Activated CD4-positive, alpha-beta T cell treated with anti-CD3 and anti-CD28 coated beads, Interleukin-2, amount 10 ng/mL, durations not matched to agents 7 days and 5 days (primary cell): Measurements from ENCODE around the gene PITPNC1. TPM values are rescaled to one million over a fixed set of nuclear protein-coding genes. Genes with fewer than 3 reads are reported as not detected.
"Not testable (repeated sequence)": the region's sequence is repeated elsewhere in the genome, so short reads cannot be mapped to it uniquely, and the experiment has no call there.

ENCODE experiments used
- CTCF ChIA-PET: fragments of 350-600 bp; sonication (Branson Sonifier 250); formaldehyde crosslinking; loops from one replicate; lab custom pipeline; 2021; ENCODE audit warnings: antibody characterized with exemption; lab: Charles Lee
- POLR2A ChIA-PET: fragments of 350-600 bp; sonication (Branson Sonifier 250); formaldehyde crosslinking; loops from one replicate; lab custom pipeline; 2021; ENCODE audit warnings: antibody characterized with exemption; lab: Charles Lee
- DNase-seq: peaks from one replicate; pipeline ENCODE4 v3.0.0-alpha.2; 2020
- H3K27ac Mint-ChIP-seq: one replicate; pipeline ENCODE4 v1.8.0; 2021; ENCODE audit warnings: mild to moderate bottlenecking, moderate library complexity, mixed read lengths
- H3K27me3 Mint-ChIP-seq: one replicate; pipeline ENCODE4 v1.8.0; 2021; ENCODE audit warnings: mixed read lengths
- H3K36me3 Mint-ChIP-seq: one replicate; pipeline ENCODE4 v1.8.0; 2021; ENCODE audit warnings: low read depth, mixed read lengths
- H3K4me1 Mint-ChIP-seq: one replicate; pipeline ENCODE4 v1.8.0; 2021; ENCODE audit warnings: mixed read lengths
- H3K4me3 Mint-ChIP-seq: one replicate; pipeline ENCODE4 v1.8.0; 2021; ENCODE audit warnings: mild to moderate bottlenecking, moderate library complexity, mixed read lengths
- H3K9me3 Mint-ChIP-seq: one replicate; pipeline ENCODE4 v1.8.0; 2021; ENCODE audit warnings: mixed read lengths
- total RNA-seq, 2 experiments: library from RNA; stranded (reverse); gene quantifications; one replicate each; pipeline ENCODE4 v1.2.3, GENCODE V29; 2021

Gene PITPNC1
- total RNA-seq, 2 experiments from 2014 or later, result 57.0 to 67.1 TPM

GRCh38 chr17:67490471-67490870, 113.4 kb downstream of the PITPNC1 start:
- no peak for DNase-seq
- H3K27ac Mint-ChIP-seq, result no peak overlapping the region
- ChIA-PET CTCF (interaction anchor here (0.6 to 1.3 kb wide), 3 partner anchors 15 to 123 kb away, joined by 3 to 5 read pairs (median 3); no protein-coding TSS in a partner anchor), POLR2A (interaction anchor here (0.7 kb wide), 1 partner anchor 545 kb away, joined by 3 read pairs; the partner anchor contains the start of gene KPNA2)
- peaks cover 5% of the 10 kb centered on the region for H3K9me3 Mint-ChIP-seq
- H3K4me3 Mint-ChIP-seq, result no peak overlapping the region
- peaks cover 37% of the 10 kb centered on the region for H3K4me1 Mint-ChIP-seq
- peaks cover 12% of the 10 kb centered on the region for H3K36me3 Mint-ChIP-seq
- no peaks in the 10 kb centered on the region for H3K27me3 Mint-ChIP-seq

GRCh38 chr17:67491009-67491680, 114.1 kb downstream of the PITPNC1 start:
- H3K4me3 Mint-ChIP-seq, result no peak overlapping the region
- H3K27ac Mint-ChIP-seq, result no peak overlapping the region
- CTCF ChIA-PET, result interaction anchor here (0.6 to 1.3 kb wide), 4 partner anchors 16 to 131 kb away, joined by 3 to 5 read pairs (median 4); no protein-coding TSS in a partner anchor
- H3K36me3 Mint-ChIP-seq, result peaks cover 12% of the 10 kb centered on the region
- H3K27me3 Mint-ChIP-seq, result no peaks in the 10 kb centered on the region
- DNase-seq, result no peak
- POLR2A ChIA-PET, result no interaction called here
- H3K4me1 Mint-ChIP-seq, result peaks cover 33% of the 10 kb centered on the region
- H3K9me3 Mint-ChIP-seq, result peaks cover 6% of the 10 kb centered on the region

- no peaks in the 10 kb centered on the region for H3K27me3 Mint-ChIP-seq
- DNase-seq, result no peak
- no peak overlapping the region for H3K27ac Mint-ChIP-seq
- no peak overlapping the region for H3K4me3 Mint-ChIP-seq
- CTCF ChIA-PET, result interaction anchor here (0.6 kb wide), 1 partner anchor 130 kb away, joined by 4 read pairs; no protein-coding TSS in a partner anchor
- POLR2A ChIA-PET, result no interaction called here
- peaks cover 12% of the 10 kb centered on the region for H3K36me3 Mint-ChIP-seq
- peaks cover 6% of the 10 kb centered on the region for H3K9me3 Mint-ChIP-seq
- H3K4me1 Mint-ChIP-seq, result peaks cover 28% of the 10 kb centered on the region
These were observed 114.6 kb downstream of the PITPNC1 start for GRCh38 chr17:67491681-67492024.

- no peak for DNase-seq
- no peaks in the 10 kb centered on the region for H3K27me3 Mint-ChIP-seq
- peaks cover 22% of the 10 kb centered on the region for H3K4me1 Mint-ChIP-seq
- H3K4me3 Mint-ChIP-seq, result no peak overlapping the region
- CTCF ChIA-PET, result interaction anchor here (0.6 kb wide), 1 partner anchor 301 kb away, joined by 3 read pairs; no protein-coding TSS in a partner anchor
- H3K9me3 Mint-ChIP-seq, result peaks cover 6% of the 10 kb centered on the region
- POLR2A ChIA-PET, result no interaction called here
- peaks cover 10% of the 10 kb centered on the region for H3K36me3 Mint-ChIP-seq
- no peak overlapping the region for H3K27ac Mint-ChIP-seq
These were observed 115.2 kb downstream of the PITPNC1 start for GRCh38 chr17:67492251-67492740.

GRCh38 chr17:67492824-67493517, 115.9 kb downstream of the PITPNC1 start:
- no peak overlapping the region for H3K27ac Mint-ChIP-seq
- CTCF ChIA-PET, result interaction anchor here (0.6 to 1.2 kb wide), 6 partner anchors 12 to 301 kb away, joined by 3 to 4 read pairs (median 3); no protein-coding TSS in a partner anchor

GRCh38 chr17:67493812-67494211, 116.7 kb downstream of the PITPNC1 start:
- H3K4me1 Mint-ChIP-seq, result peaks cover 16% of the 10 kb centered on the region
- H3K36me3 Mint-ChIP-seq, result peaks cover 6% of the 10 kb centered on the region
- H3K9me3 Mint-ChIP-seq, result peaks cover 6% of the 10 kb centered on the region
- no peaks in the 10 kb centered on the region for H3K27me3 Mint-ChIP-seq
- H3K27ac Mint-ChIP-seq, result no peak overlapping the region
- H3K4me3 Mint-ChIP-seq, result no peak overlapping the region
- POLR2A ChIA-PET, result no interaction called here
- DNase-seq, result no peak
- CTCF ChIA-PET, result interaction anchor here (0.9 to 1.2 kb wide), 3 partner anchors 13 to 119 kb away, joined by 3 read pairs; no protein-coding TSS in a partner anchor

More at GRCh38 chr17:67492824-67493517, 115.9 kb downstream of the PITPNC1 start:
- DNase-seq, result no peak
- H3K27me3 Mint-ChIP-seq, result no peaks in the 10 kb centered on the region
- peaks cover 8% of the 10 kb centered on the region for H3K36me3 Mint-ChIP-seq
- H3K4me1 Mint-ChIP-seq, result peaks cover 16% of the 10 kb centered on the region
- peaks cover 6% of the 10 kb centered on the region for H3K9me3 Mint-ChIP-seq
- POLR2A ChIA-PET, result no interaction called here
- no peak overlapping the region for H3K4me3 Mint-ChIP-seq

- H3K4me3 Mint-ChIP-seq, POLR2A ChIA-PET, H3K27ac Mint-ChIP-seq, H3K27me3 Mint-ChIP-seq, H3K9me3 Mint-ChIP-seq, H3K36me3 Mint-ChIP-seq, DNase-seq: not testable (repeated sequence)
- peaks cover 15% of the 10 kb centered on the region for H3K4me1 Mint-ChIP-seq
- CTCF ChIA-PET, result interaction anchor here (0.8 to 0.9 kb wide), 2 partner anchors 14 to 20 kb away, joined by 4 read pairs; no protein-coding TSS in a partner anchor
These were observed 118.5 kb downstream of the PITPNC1 start for GRCh38 chr17:67495534-67495933.

GRCh38 chr17:67496286-67496685, 119.2 kb downstream of the PITPNC1 start:
- Mint-ChIP-seq H3K9me3 (peaks cover 3% of the 10 kb centered on the region), H3K27ac (no peak overlapping the region), H3K4me1 (peaks cover 13% of the 10 kb centered on the region), H3K4me3 (no peak overlapping the region), H3K36me3 (peaks cover 3% of the 10 kb centered on the region), H3K27me3 (no peaks in the 10 kb centered on the region)
- DNase-seq, result no peak
- POLR2A ChIA-PET, result no interaction called here
- CTCF ChIA-PET, result interaction anchor here (0.9 to 1.5 kb wide), 2 partner anchors 15 to 21 kb away, joined by 4 to 6 read pairs; no protein-coding TSS in a partner anchor

- Mint-ChIP-seq H3K4me1 (peaks cover 21% of the 10 kb centered on the region), H3K9me3 (peaks cover 3% of the 10 kb centered on the region), H3K4me3 (no peak overlapping the region), H3K27ac (no peak overlapping the region), H3K36me3 (peaks cover 10% of the 10 kb centered on the region), H3K27me3 (no peaks in the 10 kb centered on the region)
- no peak for DNase-seq
- POLR2A ChIA-PET, result no interaction called here
- CTCF ChIA-PET, result no interaction called here
These were observed 122.6 kb downstream of the PITPNC1 start for GRCh38 chr17:67499685-67500084.

GRCh38 chr17:67500261-67500660, 123.2 kb downstream of the PITPNC1 start:
- Mint-ChIP-seq H3K27me3 (no peaks in the 10 kb centered on the region), H3K9me3 (peaks cover 3% of the 10 kb centered on the region), H3K4me3 (no peak overlapping the region), H3K36me3 (peaks cover 10% of the 10 kb centered on the region), H3K27ac (no peak overlapping the region), H3K4me1 (peaks cover 21% of the 10 kb centered on the region)
- DNase-seq, result no peak
- CTCF ChIA-PET, result interaction anchor here (0.6 kb wide), 1 partner anchor 128 kb away, joined by 3 read pairs; no protein-coding TSS in a partner anchor
- POLR2A ChIA-PET, result no interaction called here

- H3K4me1 Mint-ChIP-seq, result peaks cover 22% of the 10 kb centered on the region
- no peak for DNase-seq
- no peak overlapping the region for H3K4me3 Mint-ChIP-seq
These were observed 123.7 kb downstream of the PITPNC1 start for GRCh38 chr17:67500677-67501300.

GRCh38 chr17:67502151-67502550, 125.1 kb downstream of the PITPNC1 start:
- Mint-ChIP-seq H3K36me3 (peaks cover 15% of the 10 kb centered on the region), H3K9me3 (peaks cover 4% of the 10 kb centered on the region), H3K4me3 (no peak overlapping the region), H3K4me1 (peaks cover 23% of the 10 kb centered on the region), H3K27me3 (no peaks in the 10 kb centered on the region), H3K27ac (no peak overlapping the region)
- no peak for DNase-seq
- POLR2A ChIA-PET, result interaction anchor here (0.5 kb wide), 1 partner anchor 1141 kb away, joined by 4 read pairs; no protein-coding TSS in a partner anchor
- CTCF ChIA-PET, result interaction anchor here (0.6 kb wide), 2 partner anchors 197 to 210 kb away, joined by 3 read pairs; no protein-coding TSS in a partner anchor

More at GRCh38 chr17:67500677-67501300, 123.7 kb downstream of the PITPNC1 start:
- Mint-ChIP-seq H3K27ac (no peak overlapping the region), H3K27me3 (no peaks in the 10 kb centered on the region), H3K36me3 (peaks cover 8% of the 10 kb centered on the region), H3K9me3 (no peaks in the 10 kb centered on the region)
- POLR2A ChIA-PET, result no interaction called here
- CTCF ChIA-PET, result interaction anchor here (0.6 kb wide), 2 partner anchors 128 to 523 kb away, joined by 3 to 4 read pairs; no protein-coding TSS in a partner anchor
